H9 (cell line): ENCODE results near the gene ABCA3. TPM values are rescaled to one million over a fixed set of nuclear protein-coding genes. Genes with fewer than 3 reads are reported as not detected.

Source experiments
- DNase-seq: peaks from one replicate; pipeline ENCODE4 v3.0.0-alpha.2; 2017
- H2AFZ ChIP-seq: one replicate; pipeline ENCODE4 v1.6.1; 2013; ENCODE audit warnings: mild to moderate bottlenecking, low read length, control low read depth, moderate library complexity
- H2AK5ac ChIP-seq: 2 replicates; pipeline ENCODE4 v1.6.1; 2013; ENCODE audit warnings: low read length, control low read depth, mixed read lengths; ENCODE audit not compliant: insufficient read length
- H2BK120ac ChIP-seq: one replicate; pipeline ENCODE4 v1.6.1; 2013; ENCODE audit warnings: low read depth, mild to moderate bottlenecking, low read length, control low read depth, inconsistent platforms; ENCODE audit not compliant: poor library complexity, severe bottlenecking
- H2BK12ac ChIP-seq: 2 replicates; pipeline ENCODE4 v1.6.1; 2013; ENCODE audit warnings: low read length, control low read depth, mixed read lengths, low read depth; ENCODE audit not compliant: insufficient read length
- H2BK15ac ChIP-seq: 2 replicates; pipeline ENCODE4 v1.6.1; 2013; ENCODE audit warnings: low read depth, low read length, control low read depth
- H2BK20ac ChIP-seq: one replicate; pipeline ENCODE4 v1.6.1; 2013; ENCODE audit warnings: low read depth, mild to moderate bottlenecking, low read length, control low read depth, inconsistent platforms; ENCODE audit not compliant: poor library complexity, severe bottlenecking
- H2BK5ac ChIP-seq: 2 replicates; pipeline ENCODE4 v1.6.1; 2013; ENCODE audit warnings: low read length, control low read depth, mixed read lengths; ENCODE audit not compliant: insufficient read length
- H3K14ac ChIP-seq: 2 replicates; pipeline ENCODE4 v1.6.1; 2013; ENCODE audit warnings: low read length, control low read depth; ENCODE audit not compliant: insufficient read depth
- H3K18ac ChIP-seq: 2 replicates; pipeline ENCODE4 v1.6.1; 2013; ENCODE audit warnings: low read depth, mild to moderate bottlenecking, mixed read lengths, low read length, control low read depth; ENCODE audit not compliant: insufficient read length
- H3K23ac ChIP-seq: 2 replicates; pipeline ENCODE4 v1.6.1; 2013; ENCODE audit warnings: low read length, control low read depth, mixed read lengths, low read depth; ENCODE audit not compliant: insufficient read length
- H3K23me2 ChIP-seq: 2 replicates; pipeline ENCODE4 v1.6.1; 2013; ENCODE audit warnings: low read depth, mild to moderate bottlenecking, mixed read lengths, low read length, control low read depth; ENCODE audit not compliant: insufficient read length, poor library complexity, severe bottlenecking
- H3K27ac ChIP-seq: 2 replicates; pipeline ENCODE4 v1.5.1; 2013; ENCODE audit warnings: low read length, control low read depth, mixed read lengths, low read depth; ENCODE audit not compliant: insufficient read length
- H3K27me3 ChIP-seq: 2 replicates; pipeline ENCODE4 v1.6.1; 2013; ENCODE audit warnings: low read length, control low read depth, inconsistent platforms; ENCODE audit not compliant: insufficient read depth
- H3K4ac ChIP-seq: 2 replicates; pipeline ENCODE4 v1.6.1; 2013; ENCODE audit warnings: low read depth, mild to moderate bottlenecking, control low read depth, inconsistent platforms, low read length, moderate library complexity
- H3K4me1 ChIP-seq: 2 replicates; pipeline ENCODE4 v1.6.1; 2013; ENCODE audit warnings: low read length, control low read depth, inconsistent platforms; ENCODE audit not compliant: insufficient read depth
- H3K4me2 ChIP-seq: 2 replicates; pipeline ENCODE4 v1.6.1; 2013; ENCODE audit warnings: low read length, control low read depth, mixed read lengths; ENCODE audit not compliant: insufficient read length, insufficient read depth
- H3K56ac ChIP-seq: 2 replicates; pipeline ENCODE4 v1.6.1; 2013; ENCODE audit warnings: low read depth, mild to moderate bottlenecking, mixed read lengths, low read length, control low read depth; ENCODE audit not compliant: insufficient read length
- H3K79me1 ChIP-seq: 2 replicates; pipeline ENCODE4 v1.6.1; 2013; ENCODE audit warnings: low read depth, mild to moderate bottlenecking, moderate library complexity, low read length, control low read depth, inconsistent platforms; ENCODE audit not compliant: insufficient read depth, poor library complexity, severe bottlenecking
- H3K79me2 ChIP-seq: 2 replicates; pipeline ENCODE4 v1.6.1; 2013; ENCODE audit warnings: low read length, control low read depth, inconsistent platforms; ENCODE audit not compliant: insufficient read depth
- H3K9ac ChIP-seq: 2 replicates; pipeline ENCODE4 v1.6.1; 2013; ENCODE audit warnings: low read length, control low read depth, mixed read lengths; ENCODE audit not compliant: insufficient read length; ENCODE audit errors: extremely low read depth
- H3K9me3 ChIP-seq: one replicate; pipeline ENCODE4 v1.6.1; 2013; ENCODE audit warnings: low read depth, low read length, inconsistent platforms; ENCODE audit not compliant: control insufficient read depth
- H3T11ph ChIP-seq: one replicate; pipeline ENCODE4 v1.6.1; 2013; ENCODE audit warnings: mild to moderate bottlenecking, low read length, control low read depth, inconsistent platforms
- H4K20me1 ChIP-seq: one replicate; pipeline ENCODE4 v1.6.1; 2013; ENCODE audit not compliant: control insufficient read depth, insufficient read length, insufficient read depth
- H4K5ac ChIP-seq: 2 replicates; pipeline ENCODE4 v1.6.1; 2013; ENCODE audit warnings: low read depth, mild to moderate bottlenecking, mixed read lengths, low read length, control low read depth; ENCODE audit not compliant: insufficient read length
- H4K8ac ChIP-seq: replicated peaks from 2 replicates; pipeline ENCODE4 v1.6.1; 2013; ENCODE audit warnings: low read length, control low read depth, mixed read lengths, low read depth; ENCODE audit not compliant: insufficient read length
- H4K91ac ChIP-seq: 2 replicates; pipeline ENCODE4 v1.6.1; 2013; ENCODE audit warnings: low read depth, mild to moderate bottlenecking, moderate library complexity, mixed read lengths, low read length, control low read depth; ENCODE audit not compliant: insufficient read length
- H3K27ac Mint-ChIP-seq, 3 experiments: 2 replicates in 2 of 3; 3 replicates in 1 of 3; pipeline ENCODE4 v1.8.0; 2020 to 2021; ENCODE audit warnings: mixed read lengths in 3 of 3, mild to moderate bottlenecking in 1 of 3, moderate library complexity in 1 of 3
- H3K27me3 Mint-ChIP-seq: 2 replicates; pipeline ENCODE4 v1.8.0; 2021; ENCODE audit warnings: low read depth, mild to moderate bottlenecking, moderate library complexity, mixed read lengths
- H3K36me3 Mint-ChIP-seq, 3 experiments: 2 replicates in 2 of 3; 3 replicates in 1 of 3; pipeline ENCODE4 v1.8.0; 2020 to 2021; ENCODE audit warnings: low read depth in 3 of 3, mixed read lengths in 3 of 3; ENCODE audit not compliant: insufficient read depth in 1 of 3
- H3K4me1 Mint-ChIP-seq, 2 experiments: 2 replicates each; pipeline ENCODE4 v1.8.0; 2020; ENCODE audit warnings: mixed read lengths in 2 of 2
- H3K4me3 Mint-ChIP-seq, 2 experiments: 2 replicates in 1 of 2; 3 replicates in 1 of 2; pipeline ENCODE4 v1.8.0; 2020 to 2021; ENCODE audit warnings: mild to moderate bottlenecking in 2 of 2, mixed read lengths in 2 of 2, moderate library complexity in 1 of 2
- H3K9me3 Mint-ChIP-seq, 2 experiments: 2 replicates in 1 of 2; 3 replicates in 1 of 2; pipeline ENCODE4 v1.8.0; 2020; ENCODE audit warnings: mild to moderate bottlenecking in 2 of 2, mixed read lengths in 2 of 2, moderate library complexity in 1 of 2
- WGBS: extraction: QIAGEN DNeasy Blood & Tissue Kit; methylation state at CpG from one replicate; pipeline ENCODE4 v1.1.7; 2013; ENCODE audit warnings: missing lambda C conversion rate, low lambda C conversion rate, mixed read lengths; ENCODE audit not compliant: insufficient read length; ENCODE audit errors: extremely low coverage; 5-methylcytosine and 5-hydroxymethylcytosine counted together
- total RNA-seq: library from RNA; stranded (reverse); gene quantifications from 2 replicates; pipeline ENCODE4 v1.2.1, GENCODE V29; 2021
- TF ChIP-seq, protein P1 (sequence below): fragments of 200-600 bp; sonication (generic); conservative IDR thresholded peaks from 3 replicates; pipeline ENCODE4 v1.8.0; 2021; ENCODE audit warnings: antibody characterized with exemption, mild to moderate bottlenecking

The ABCA3 gene
- total RNA-seq, 1 experiment from 2014 or later: 8.0 TPM

- Histone ChIP-seq H4K91ac (no peak overlapping the region), H3K79me1 (no peaks in the 10 kb centered on the region), H3K4me1 (no peaks in the 10 kb centered on the region), H3K23me2 (no peaks in the 10 kb centered on the region), H2AK5ac (no peak overlapping the region), H2BK15ac (no peak overlapping the region), H3K27me3 (no peaks in the 10 kb centered on the region), H2AFZ (no peak overlapping the region), H3K14ac (no peak overlapping the region), H2BK20ac (no peak overlapping the region), H3K4ac (no peak overlapping the region), H3K18ac (no peak overlapping the region), H3K27ac (no peak overlapping the region), H3K9me3 (no peaks in the 10 kb centered on the region), H4K5ac (no peak overlapping the region), H4K8ac (no peak overlapping the region), H3K79me2 (no peaks in the 10 kb centered on the region), H3K56ac (no peak overlapping the region), H3K23ac (no peak overlapping the region), H3T11ph (no peak overlapping the region), H2BK5ac (no peak overlapping the region), H3K4me2 (no peak overlapping the region), H4K20me1 (no peaks in the 10 kb centered on the region), H2BK12ac (no peak overlapping the region), H3K9ac (no peak overlapping the region), H2BK120ac (no peak overlapping the region)
- Mint-ChIP-seq H3K4me1 (peaks cover 12 to 22% of the 10 kb centered on the region in 2 experiments), H3K27me3 (peaks cover 6% of the 10 kb centered on the region; the same call in 1 of the 2 replicates), H3K4me3 (no peak overlapping the region), H3K9me3 (no peaks in the 10 kb centered on the region), H3K36me3 (peaks cover 0 to 7% (median 3%) of the 10 kb centered on the region in 3 experiments; a peak in 3 of 7 replicates), H3K27ac (no peak overlapping the region)
- no CpG with 5 or more reads among the region's 10 CpGs for WGBS
- no peak for DNase-seq
- TF ChIP-seq, protein P1, sequence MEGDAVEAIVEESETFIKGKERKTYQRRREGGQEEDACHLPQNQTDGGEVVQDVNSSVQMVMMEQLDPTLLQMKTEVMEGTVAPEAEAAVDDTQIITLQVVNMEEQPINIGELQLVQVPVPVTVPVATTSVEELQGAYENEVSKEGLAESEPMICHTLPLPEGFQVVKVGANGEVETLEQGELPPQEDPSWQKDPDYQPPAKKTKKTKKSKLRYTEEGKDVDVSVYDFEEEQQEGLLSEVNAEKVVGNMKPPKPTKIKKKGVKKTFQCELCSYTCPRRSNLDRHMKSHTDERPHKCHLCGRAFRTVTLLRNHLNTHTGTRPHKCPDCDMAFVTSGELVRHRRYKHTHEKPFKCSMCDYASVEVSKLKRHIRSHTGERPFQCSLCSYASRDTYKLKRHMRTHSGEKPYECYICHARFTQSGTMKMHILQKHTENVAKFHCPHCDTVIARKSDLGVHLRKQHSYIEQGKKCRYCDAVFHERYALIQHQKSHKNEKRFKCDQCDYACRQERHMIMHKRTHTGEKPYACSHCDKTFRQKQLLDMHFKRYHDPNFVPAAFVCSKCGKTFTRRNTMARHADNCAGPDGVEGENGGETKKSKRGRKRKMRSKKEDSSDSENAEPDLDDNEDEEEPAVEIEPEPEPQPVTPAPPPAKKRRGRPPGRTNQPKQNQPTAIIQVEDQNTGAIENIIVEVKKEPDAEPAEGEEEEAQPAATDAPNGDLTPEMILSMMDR: no peak
These were observed 66.6 kb downstream of the ABCA3 start for GRCh38 chr16:2273931-2274330.
